GM19240 (cell line): ENCODE data around the gene ECHDC1.

Experiments used
- DNase-seq: peaks from one replicate; pipeline ENCODE4 v3.0.0; 2011; ENCODE audit warnings: low spot score; ENCODE audit not compliant: insufficient read length

ECHDC1 gene

GRCh38 chr6:127289934-127290333 is 53.5 kb downstream of the ECHDC1 start:
- DNase-seq = no peak

DNA sequence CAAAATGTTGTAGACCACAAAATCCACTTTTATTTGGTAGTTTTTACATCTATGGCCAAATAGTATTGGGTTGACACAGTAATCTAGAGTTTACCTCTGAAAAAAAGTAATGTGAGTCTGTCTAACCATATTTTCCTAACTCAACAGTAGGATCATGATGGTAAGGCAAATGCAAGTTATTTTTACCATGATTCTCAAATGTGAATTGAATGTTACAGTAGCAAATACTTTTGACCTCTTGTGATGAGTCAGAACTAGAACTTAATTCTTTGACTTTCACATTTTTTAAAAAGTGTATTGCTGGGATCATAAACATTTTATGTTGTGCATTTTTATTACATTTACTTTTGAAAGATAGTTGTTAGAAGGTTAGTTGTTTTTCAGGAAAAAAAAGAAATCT is 54.7 kb downstream of the ECHDC1 start:
- DNase-seq = no peak

DNA sequence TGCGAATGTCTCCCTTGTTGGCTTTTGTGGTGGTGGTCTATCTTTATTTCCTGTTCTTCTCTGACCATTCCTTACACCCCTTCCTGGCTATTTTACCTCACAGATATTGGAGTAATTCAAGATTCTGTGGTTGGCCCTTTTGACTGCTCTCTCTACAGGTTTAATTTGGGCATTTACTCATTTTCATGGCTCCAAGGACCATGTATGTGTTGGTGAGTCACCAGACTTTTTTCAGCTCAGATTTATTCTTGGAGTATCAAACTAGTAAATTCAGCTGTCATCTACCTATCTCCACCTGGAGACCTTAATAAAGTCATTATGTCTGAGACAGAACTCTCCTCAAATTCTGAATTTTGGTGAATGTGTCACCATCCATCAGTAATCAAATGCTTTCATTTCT is 61.2 kb downstream of the ECHDC1 start:
- no peak for DNase-seq

DNA sequence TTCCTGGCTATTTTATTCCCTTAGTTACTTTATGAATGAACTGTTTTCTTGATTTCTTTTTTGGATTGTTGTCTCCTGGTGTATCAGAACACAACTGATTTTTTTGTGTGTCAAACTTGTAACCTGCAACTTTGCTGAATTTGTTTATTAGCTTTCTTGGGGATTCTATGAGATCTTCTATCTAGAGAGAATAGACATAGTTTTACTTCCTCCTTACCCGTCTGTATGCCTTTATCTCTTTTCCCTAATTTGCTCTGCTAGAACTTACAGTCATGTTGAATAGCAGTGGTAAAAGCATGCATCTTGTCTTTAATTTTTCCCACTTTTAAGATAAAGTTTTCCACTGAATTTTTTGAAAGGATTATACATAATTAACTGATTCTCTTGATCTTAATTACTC is 63.6 kb downstream of the ECHDC1 start:
- no peak for DNase-seq

GRCh38 chr6:127277878-127278843 is 65.2 kb downstream of the ECHDC1 start:
- DNase-seq = no peak

GRCh38 chr6:127276331-127276730 is 67.1 kb downstream of the ECHDC1 start:
- no peak for DNase-seq

DNA sequence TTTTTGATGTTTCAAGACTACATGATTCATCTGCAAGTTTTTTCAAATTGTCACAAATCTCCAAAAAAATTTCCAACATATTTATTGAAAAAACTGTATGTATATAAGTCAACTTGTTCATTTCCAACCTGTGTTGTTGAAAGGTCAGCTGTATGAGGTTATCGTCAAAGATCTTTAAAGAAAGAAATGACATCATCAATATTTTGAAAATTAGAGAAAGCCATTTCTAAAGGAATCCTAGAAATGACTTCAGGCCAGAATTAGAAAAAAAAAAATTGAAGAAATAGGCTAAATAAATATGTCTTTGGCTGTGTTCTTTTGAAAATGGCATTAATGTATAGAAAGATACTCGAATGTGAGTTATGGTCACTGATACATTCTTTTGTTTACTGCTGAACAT is 69.9 kb downstream of the ECHDC1 start:
- DNase-seq = no peak

- DNase-seq = no peak
These were observed 70.8 kb downstream of the ECHDC1 start for GRCh38 chr6:127272576-127272975.

DNA sequence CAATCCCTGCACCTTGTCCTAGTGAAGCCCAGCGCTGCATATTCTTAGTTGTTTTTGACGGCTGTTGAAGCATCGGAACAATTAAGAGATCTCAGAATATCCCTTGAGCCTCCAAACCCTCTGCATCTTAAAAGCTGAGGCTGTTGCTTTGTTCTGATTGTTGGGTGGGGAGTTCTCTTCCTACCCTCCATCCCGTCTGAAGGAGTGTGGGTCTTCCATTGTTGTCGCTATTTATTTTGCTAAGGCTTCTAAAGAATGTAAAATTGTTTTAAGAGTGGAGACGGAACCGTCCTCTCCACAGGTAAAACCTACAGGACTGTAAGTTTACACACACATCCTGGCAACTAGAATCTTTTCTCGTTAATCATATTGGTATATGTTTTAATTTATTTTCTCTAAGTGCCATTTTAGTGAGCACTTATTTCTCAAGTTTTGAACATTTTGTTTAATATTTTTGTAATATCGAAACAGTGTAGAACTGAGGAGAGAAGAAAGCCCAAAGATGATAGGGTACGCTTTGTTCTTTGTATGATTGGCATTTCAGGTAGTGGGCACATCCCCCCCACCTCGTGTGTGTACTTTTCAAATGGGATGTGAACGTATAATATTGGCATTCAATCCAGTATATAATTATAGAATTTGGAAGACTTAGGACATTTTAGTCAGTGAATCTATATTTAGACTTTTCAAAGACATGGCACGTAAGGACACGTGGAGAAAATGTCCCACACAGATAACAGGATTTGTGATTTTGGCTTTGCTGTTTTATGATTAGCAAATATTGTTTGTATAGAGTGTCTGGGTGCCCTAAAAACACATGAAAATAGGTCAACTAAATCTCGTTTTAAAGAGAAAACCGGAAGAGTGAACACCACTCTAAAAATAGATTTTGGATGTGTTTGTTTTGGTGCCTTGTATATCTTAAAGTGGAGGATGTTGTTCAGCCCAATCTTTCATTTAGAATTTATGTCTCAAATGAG is 75.5 kb downstream of the ECHDC1 start:
- DNase-seq = peak; percentile 1

- peak; percentile 28 for DNase-seq
These were observed 76.3 kb downstream of the ECHDC1 start for GRCh38 chr6:127266892-127267645.

DNA sequence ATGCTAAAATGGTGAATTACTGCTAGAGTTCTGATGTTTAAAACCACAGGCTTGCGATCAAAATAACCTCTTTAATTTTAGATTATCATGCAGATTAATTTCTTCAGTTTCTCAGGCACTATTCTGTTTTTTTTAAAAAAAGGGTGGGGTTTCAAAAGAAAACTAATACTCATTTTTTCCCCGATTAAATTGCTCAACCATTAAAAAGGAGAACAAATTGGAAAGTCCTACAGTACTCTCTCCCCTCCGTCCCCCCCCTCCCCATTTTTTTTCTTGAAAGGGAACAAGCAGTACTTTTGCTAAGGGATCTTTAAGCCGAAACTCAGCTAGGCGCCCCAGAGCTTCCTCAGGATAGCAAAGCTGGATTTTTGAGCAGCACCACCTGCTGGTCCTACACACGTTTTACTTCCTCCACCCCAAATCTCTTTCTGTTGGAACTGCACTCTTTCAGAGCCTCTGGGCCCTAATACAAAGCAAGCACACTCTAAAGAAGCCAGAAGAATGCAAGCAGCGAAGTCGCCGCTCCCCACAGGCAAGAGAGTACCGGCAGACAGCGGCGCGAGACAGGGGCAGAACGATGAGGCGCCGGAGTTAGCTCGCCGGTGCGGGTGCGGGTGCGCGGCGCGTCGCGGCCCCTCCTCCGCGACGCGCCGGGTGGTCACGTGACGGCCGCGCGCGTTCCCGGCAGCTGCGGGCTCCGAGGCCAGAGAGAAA is 77.1 kb downstream of the ECHDC1 start, which contains the start of gene RNF146:
Gene RNF146 (plus strand): TSS at position 687 of the 714 bp plus-strand sequence. CDS start 13,475 bp downstream, outside the sequence.
- peak; percentile 52 for DNase-seq

DNA sequence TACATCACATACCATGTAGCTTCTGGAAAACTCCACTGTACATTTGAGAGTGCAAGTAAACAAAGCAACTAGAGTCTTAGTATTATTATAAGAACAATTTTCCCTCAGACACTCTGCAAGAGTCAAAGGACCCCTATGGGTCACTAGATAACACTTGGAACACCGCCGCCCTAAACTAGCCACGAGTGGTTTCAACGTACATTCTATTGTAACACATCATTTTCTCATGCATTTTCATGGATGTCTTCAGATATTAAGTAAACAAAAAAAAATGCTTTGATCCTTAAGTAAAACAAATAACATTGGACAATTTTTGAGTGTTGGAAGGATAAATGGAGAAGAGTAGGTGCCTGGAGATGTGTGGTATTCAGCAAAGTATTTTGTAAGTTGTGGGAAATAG is 79.9 kb downstream of the ECHDC1 start:
- DNase-seq = no peak

GRCh38 chr6:127262896-127263295 is 80.5 kb downstream of the ECHDC1 start:
- DNase-seq = no peak

GRCh38 chr6:127255286-127255685 is 88.1 kb downstream of the ECHDC1 start:
- DNase-seq = no peak

DNA sequence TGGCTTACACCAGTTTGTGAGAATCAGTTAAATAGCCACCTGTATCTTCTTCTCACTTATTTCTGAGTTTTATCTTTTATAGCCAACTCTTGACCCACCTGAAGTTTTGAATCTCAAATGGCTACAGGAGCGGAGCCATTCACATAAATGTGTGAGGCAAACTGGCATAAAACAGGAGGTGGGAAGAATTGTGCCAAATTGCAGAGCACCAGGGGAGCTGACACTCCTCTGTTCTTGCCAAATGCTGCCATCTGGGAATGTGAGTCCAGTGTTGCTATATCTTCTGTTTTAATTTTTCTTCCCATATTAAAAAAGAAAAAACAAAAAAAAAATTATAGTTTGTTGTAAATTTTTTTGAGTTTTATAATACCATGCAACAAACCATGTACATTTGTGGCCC is 93.8 kb downstream of the ECHDC1 start:
- no peak for DNase-seq

DNA sequence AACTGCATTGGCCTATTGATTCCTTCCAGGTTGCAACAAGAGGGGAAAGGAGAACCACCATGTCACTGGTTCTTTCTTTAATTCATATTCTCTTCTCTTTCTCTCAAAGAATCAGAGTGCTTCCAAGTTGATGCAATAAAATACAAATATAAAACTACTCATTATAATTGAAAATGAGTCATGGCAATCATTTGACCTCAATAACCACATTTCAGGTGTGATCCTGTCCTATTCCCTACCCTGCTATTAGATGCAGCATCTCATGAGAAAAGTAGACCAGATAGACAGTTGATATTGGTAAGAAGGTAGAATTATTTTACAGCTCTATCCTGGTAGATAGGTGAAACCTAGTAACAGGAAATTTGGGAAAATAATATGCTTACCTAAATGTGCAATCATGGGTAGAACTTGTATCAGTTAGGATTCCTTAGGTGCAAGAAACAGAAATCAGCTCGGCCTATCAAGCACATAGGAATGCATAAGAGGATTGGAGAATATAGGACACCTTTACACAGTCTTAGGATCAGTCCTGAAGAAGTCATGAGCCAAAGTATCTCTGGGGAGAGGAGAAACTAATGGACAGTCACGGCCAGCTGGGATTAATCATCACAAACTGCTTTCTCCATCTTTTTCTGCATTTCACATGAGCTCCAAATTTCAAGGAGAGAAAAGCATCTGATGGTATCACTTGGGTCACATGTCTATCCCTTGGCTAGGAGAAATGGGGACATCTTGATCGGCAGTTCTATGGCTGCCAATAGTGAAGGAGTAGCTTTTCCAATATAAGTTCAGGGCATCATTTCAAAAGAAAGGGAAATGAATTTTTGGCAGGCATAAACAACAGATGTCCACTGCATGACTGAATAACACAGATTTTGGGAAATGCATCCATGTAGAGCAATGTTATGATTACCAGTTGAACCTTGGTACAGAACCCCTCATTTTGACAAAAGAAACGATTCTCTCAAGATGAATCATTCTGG is 96.0 kb downstream of the ECHDC1 start:
- no peak for DNase-seq

DNA sequence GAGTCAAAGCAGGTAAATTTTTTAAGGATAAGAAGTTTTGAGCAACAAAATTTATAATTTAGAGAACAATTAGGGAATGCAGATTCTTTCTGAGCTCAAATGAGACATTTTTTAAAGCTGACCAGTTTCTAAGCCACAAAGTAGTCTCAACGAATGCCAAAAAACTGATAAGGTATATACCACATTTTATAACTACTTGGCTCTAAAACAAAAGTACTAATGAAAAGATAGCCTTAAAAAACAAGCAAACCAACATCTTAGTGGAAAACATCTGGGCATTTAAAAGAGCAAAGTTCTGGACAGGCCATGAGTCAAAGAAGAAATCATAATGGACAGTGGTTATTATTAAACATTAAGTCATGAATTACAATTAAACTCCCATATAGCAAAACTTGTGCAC is 99.9 kb downstream of the ECHDC1 start:
- no peak for DNase-seq
